ENCODE measurements around the gene PRADC1.

DNA sequence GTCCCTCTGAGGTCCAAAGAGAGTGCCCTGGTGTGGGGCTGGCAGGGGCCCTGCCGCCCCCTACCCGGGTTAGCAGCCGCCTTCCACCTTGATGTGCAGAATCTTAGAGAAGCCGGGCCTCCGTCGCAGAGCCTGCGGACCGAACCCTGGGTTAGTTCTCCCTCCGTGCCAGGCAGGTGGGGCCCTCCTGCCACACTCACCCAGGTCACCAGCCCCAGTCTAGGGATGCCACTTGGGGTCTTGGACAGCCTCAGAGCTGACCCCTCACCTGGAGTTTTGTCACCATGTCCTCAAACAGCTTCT is 25.8 kb upstream of the PRADC1 start:
- no peak for TF ChIP-seq POLR2AphosphoS5 (IDR thresholded peaks at IDR 0.05; ENCODE audit: low read depth, low read length)
- TF ChIP-seq TAF1 (IDR thresholded peaks at IDR 0.05; ENCODE audit: borderline replicate concordance, insufficient read depth, low read length) = no peak
- no peak for TF ChIP-seq SIN3A (IDR thresholded peaks at IDR 0.05; ENCODE audit: borderline replicate concordance, insufficient read depth, low read length)
